VCaP (cell line): ENCODE results near the gene GLMP.

Experiments used
- H3K27ac ChIP-seq: fragments of 450-650 bp; 2 replicates; pipeline ENCODE4 v1.5.1; 2017
- CTCF ChIP-seq: fragments of 450-650 bp; conservative IDR thresholded peaks from 2 replicates; pipeline ENCODE4 v1.5.1; 2017; ENCODE audit warnings: mild to moderate bottlenecking, moderate library complexity

The GLMP gene

GRCh38 chr1:156303241-156303640, 7.8 kb upstream of the GLMP start:
- no peak for TF ChIP-seq CTCF
- no peak overlapping the region for H3K27ac ChIP-seq

- no peak within 1 kb of the TSS for H3K27ac ChIP-seq
- TF ChIP-seq CTCF, result no peak
Measured at GRCh38 chr1:156298852-156299357, 3.4 kb upstream of the GLMP start, which contains the start of gene VHLL. VHLL (minus strand) TSS chr1:156299307; CDS start chr1:156299189, 118 bp downstream.

- H3K27ac ChIP-seq, result peak overlapping the region; percentile 92; the same call in 1 of the 2 replicates
- no peak for TF ChIP-seq CTCF
Measured at GRCh38 chr1:156293895-156294294, 1.6 kb downstream of the GLMP start.

GRCh38 chr1:156293098-156293434, 2.4 kb downstream of the GLMP start:
- H3K27ac ChIP-seq, result peak overlapping the region; percentile 92
- no peak for TF ChIP-seq CTCF

GRCh38 chr1:156291226-156292061, 4.0 kb downstream of the GLMP start:
- H3K27ac ChIP-seq, result peak overlapping the region; percentile 92
- no peak for TF ChIP-seq CTCF

GRCh38 chr1:156289857-156290256, 5.6 kb downstream of the GLMP start:
- TF ChIP-seq CTCF, result no peak

GRCh38 chr1:156286061-156286460, 9.4 kb downstream of the GLMP start:
- H3K27ac ChIP-seq, result peak overlapping the region; percentile 92
- no peak for TF ChIP-seq CTCF

More at GRCh38 chr1:156289857-156290256, 5.6 kb downstream of the GLMP start:
- peak overlapping the region; percentile 92 for H3K27ac ChIP-seq
